ENCODE measurements around the gene GANAB. TPM values are rescaled to one million over a fixed set of nuclear protein-coding genes. Genes with fewer than 3 reads are reported as not detected.

Gene GANAB
- total and polyA plus RNA-seq, 2 of the 13 experiments (the other 11 are each of a cell fraction or from before 2014, with no cell fraction given) = 99.5 to 234 TPM

DNA sequence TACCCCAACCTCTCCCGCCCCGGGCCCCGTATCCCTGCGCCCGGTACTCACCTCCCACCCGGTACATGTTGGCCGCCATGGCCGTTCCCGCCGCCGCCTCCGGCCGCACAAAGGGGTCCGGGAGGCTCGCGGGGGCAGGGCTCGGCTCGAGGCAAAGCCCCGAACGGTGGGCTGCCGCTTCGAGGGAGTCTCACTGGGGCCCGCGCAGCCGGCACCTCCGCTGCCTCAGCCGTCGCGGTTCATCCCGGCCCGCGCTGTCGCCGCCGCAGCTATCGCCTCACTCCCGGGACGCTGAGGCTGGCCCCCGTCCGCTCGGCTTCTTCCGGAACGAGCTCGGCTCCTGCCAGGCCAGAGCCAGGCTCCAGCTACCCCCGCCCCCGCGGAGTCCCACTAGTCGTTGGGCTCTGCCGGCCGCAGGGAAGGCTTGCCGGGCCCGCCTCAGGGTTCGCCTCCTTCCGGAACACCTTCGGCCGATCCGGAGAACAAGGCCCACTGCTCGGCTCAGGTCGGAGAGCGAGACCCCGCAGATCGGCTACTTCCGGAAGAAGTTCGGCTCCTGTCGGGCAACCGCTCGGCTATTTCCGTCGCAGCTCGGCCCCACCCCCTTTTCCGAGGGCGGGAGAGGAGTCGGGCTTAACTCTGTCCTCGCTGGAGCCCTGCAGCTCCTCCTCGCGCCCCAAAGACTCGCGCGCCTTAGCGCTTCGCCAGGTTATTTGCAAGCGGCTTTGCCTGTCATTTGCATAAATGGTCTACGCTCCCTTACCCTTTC is 44.9 kb downstream of the GANAB start, which contains the start of gene MTA2 (continued):
- TF ChIP-seq ADNP (CRISPR knock-in tag; IDR thresholded peaks at IDR 0.05) (no peak), ZNF772 (CRISPR knock-in tag; IDR thresholded peaks at IDR 0.05) (0 out of 2 replicates have a peak, but pooled peaks have one; percentile 14), PHF5A (CRISPR knock-in tag; IDR thresholded peaks at IDR 0.05; ENCODE audit: low read depth, unreplicated experiment) (no peak), ZNF724P (CRISPR knock-in tag; IDR thresholded peaks at IDR 0.05; ENCODE audit: borderline replicate concordance) (no peak), SCMH1 (CRISPR knock-in tag; IDR thresholded peaks at IDR 0.05; ENCODE audit: borderline replicate concordance) (no peak), DNMT3B (CRISPR knock-in tag; conservative IDR thresholded peaks at IDR 0.05) (no peak), ZNF780A (CRISPR knock-in tag; IDR thresholded peaks at IDR 0.05) (peak; percentile 92), ZZZ3 (CRISPR knock-in tag; IDR thresholded peaks at IDR 0.05; ENCODE audit: borderline replicate concordance) (peak; percentile 58; the same call in 1 of the 2 replicates), NKX3-1 (CRISPR knock-in tag; IDR thresholded peaks at IDR 0.05) (peak; percentile 34; the same call in 1 of the 2 replicates), ZNF605 (CRISPR knock-in tag; IDR thresholded peaks at IDR 0.05) (0 out of 2 replicates have a peak, but pooled peaks have one; percentile 75), MED1 (CRISPR knock-in tag; IDR thresholded peaks at IDR 0.05) (0 out of 2 replicates have a peak, but pooled peaks have one; percentile 22), ZNF501 (CRISPR knock-in tag; IDR thresholded peaks at IDR 0.05) (peak; percentile 72), ZNF878 (CRISPR knock-in tag; IDR thresholded peaks at IDR 0.05) (no peak), ZNF124 (CRISPR knock-in tag; IDR thresholded peaks at IDR 0.05) (peak; percentile 18; the same call in 1 of the 2 replicates), ZNF333 (CRISPR knock-in tag; IDR thresholded peaks at IDR 0.05; ENCODE audit: borderline replicate concordance) (no peak), JUN (CRISPR knock-in tag; IDR thresholded peaks at IDR 0.05) (no peak), RXRA (CRISPR knock-in tag; IDR thresholded peaks at IDR 0.05) (peak; percentile 53; the same call in 1 of the 2 replicates)
- TF ChIP-seq, protein P1, sequence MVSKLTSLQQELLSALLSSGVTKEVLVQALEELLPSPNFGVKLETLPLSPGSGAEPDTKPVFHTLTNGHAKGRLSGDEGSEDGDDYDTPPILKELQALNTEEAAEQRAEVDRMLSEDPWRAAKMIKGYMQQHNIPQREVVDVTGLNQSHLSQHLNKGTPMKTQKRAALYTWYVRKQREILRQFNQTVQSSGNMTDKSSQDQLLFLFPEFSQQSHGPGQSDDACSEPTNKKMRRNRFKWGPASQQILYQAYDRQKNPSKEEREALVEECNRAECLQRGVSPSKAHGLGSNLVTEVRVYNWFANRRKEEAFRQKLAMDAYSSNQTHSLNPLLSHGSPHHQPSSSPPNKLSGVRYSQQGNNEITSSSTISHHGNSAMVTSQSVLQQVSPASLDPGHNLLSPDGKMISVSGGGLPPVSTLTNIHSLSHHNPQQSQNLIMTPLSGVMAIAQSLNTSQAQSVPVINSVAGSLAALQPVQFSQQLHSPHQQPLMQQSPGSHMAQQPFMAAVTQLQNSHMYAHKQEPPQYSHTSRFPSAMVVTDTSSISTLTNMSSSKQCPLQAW (CRISPR knock-in tag; IDR thresholded peaks at IDR 0.05) = 0 out of 2 replicates have a peak, but pooled peaks have one; percentile 58
- TF ChIP-seq, protein P2, sequence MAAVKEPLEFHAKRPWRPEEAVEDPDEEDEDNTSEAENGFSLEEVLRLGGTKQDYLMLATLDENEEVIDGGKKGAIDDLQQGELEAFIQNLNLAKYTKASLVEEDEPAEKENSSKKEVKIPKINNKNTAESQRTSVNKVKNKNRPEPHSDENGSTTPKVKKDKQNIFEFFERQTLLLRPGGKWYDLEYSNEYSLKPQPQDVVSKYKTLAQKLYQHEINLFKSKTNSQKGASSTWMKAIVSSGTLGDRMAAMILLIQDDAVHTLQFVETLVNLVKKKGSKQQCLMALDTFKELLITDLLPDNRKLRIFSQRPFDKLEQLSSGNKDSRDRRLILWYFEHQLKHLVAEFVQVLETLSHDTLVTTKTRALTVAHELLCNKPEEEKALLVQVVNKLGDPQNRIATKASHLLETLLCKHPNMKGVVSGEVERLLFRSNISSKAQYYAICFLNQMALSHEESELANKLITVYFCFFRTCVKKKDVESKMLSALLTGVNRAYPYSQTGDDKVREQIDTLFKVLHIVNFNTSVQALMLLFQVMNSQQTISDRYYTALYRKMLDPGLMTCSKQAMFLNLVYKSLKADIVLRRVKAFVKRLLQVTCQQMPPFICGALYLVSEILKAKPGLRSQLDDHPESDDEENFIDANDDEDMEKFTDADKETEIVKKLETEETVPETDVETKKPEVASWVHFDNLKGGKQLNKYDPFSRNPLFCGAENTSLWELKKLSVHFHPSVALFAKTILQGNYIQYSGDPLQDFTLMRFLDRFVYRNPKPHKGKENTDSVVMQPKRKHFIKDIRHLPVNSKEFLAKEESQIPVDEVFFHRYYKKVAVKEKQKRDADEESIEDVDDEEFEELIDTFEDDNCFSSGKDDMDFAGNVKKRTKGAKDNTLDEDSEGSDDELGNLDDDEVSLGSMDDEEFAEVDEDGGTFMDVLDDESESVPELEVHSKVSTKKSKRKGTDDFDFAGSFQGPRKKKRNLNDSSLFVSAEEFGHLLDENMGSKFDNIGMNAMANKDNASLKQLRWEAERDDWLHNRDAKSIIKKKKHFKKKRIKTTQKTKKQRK (IDR thresholded peaks at IDR 0.05; ENCODE audit: low read length) = no peak
- TF ChIP-seq, protein P3, sequence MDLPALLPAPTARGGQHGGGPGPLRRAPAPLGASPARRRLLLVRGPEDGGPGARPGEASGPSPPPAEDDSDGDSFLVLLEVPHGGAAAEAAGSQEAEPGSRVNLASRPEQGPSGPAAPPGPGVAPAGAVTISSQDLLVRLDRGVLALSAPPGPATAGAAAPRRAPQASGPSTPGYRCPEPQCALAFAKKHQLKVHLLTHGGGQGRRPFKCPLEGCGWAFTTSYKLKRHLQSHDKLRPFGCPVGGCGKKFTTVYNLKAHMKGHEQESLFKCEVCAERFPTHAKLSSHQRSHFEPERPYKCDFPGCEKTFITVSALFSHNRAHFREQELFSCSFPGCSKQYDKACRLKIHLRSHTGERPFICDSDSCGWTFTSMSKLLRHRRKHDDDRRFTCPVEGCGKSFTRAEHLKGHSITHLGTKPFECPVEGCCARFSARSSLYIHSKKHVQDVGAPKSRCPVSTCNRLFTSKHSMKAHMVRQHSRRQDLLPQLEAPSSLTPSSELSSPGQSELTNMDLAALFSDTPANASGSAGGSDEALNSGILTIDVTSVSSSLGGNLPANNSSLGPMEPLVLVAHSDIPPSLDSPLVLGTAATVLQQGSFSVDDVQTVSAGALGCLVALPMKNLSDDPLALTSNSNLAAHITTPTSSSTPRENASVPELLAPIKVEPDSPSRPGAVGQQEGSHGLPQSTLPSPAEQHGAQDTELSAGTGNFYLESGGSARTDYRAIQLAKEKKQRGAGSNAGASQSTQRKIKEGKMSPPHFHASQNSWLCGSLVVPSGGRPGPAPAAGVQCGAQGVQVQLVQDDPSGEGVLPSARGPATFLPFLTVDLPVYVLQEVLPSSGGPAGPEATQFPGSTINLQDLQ (CRISPR knock-in tag; IDR thresholded peaks at IDR 0.05) = peak; percentile 6; the same call in 1 of the 2 replicates
- TF ChIP-seq, protein P4, sequence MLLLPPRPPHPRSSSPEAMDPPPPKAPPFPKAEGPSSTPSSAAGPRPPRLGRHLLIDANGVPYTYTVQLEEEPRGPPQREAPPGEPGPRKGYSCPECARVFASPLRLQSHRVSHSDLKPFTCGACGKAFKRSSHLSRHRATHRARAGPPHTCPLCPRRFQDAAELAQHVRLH (CRISPR knock-in tag; IDR thresholded peaks at IDR 0.05; ENCODE audit: borderline replicate concordance, low read depth) = no peak
